ENCODE measurements around the gene CCL25. TPM values are rescaled to one million over a fixed set of nuclear protein-coding genes. Genes with fewer than 3 reads are reported as not detected.

The CCL25 gene
- total RNA-seq, 4 donors from 2014 or later, result not detected

- DNase-seq, result no peak
- no peak overlapping the region for H3K4me3 ChIP-seq (replicated peaks in 1 of 3)
- H3K36me3 ChIP-seq, result no peaks in the 10 kb centered on the region
- TF ChIP-seq POLR2A (IDR thresholded peaks at IDR 0.05) (no peak), CTCF (IDR thresholded peaks at IDR 0.05) (no peak)
- no peak overlapping the region for H3K27ac ChIP-seq
- H3K27me3 ChIP-seq, result no peaks in the 10 kb centered on the region
- no peaks in the 10 kb centered on the region for H3K9me3 ChIP-seq
- WGBS, 2 donors, result 99% methylated on average over 11 of the region's 16 CpGs; no CpG with 5 or more reads in 1 of the 2 donors
- no peaks in the 10 kb centered on the region for H3K4me1 ChIP-seq
- intact Hi-C loops (cut with DNase I), result no loop called here
Measured at GRCh38 chr19:8110931-8111330, 58.4 kb downstream of the CCL25 start.

DNA sequence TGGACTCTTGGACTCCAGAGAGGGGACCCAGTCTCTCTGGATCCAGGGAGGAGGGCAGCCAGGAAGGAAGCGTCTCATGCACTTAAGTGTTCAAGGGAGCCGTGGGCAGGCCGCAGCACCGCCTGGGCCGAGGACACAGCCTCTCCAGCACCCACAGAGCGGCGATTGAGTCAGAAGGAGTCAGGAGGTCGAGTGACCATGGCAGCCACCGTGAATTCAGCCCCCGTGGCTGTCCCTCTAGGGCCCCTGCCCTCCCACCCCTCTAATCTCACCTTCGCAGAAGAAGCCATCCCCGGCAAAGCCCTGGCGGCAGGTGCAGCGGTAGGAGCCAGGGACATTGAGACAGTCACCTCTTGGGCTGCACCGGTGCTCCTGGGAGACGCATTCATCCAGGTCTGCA lies 58.8 kb downstream of the CCL25 start:
- no peak for DNase-seq
- WGBS, 2 donors, result 95% methylated on average over 14 to 15 of the region's 16 CpGs
- Histone ChIP-seq H3K9me3 (no peaks in the 10 kb centered on the region), H3K4me1 (no peaks in the 10 kb centered on the region), H3K27ac (no peak overlapping the region), H3K4me3 (replicated peaks in 1 of 3) (no peak overlapping the region), H3K27me3 (no peaks in the 10 kb centered on the region), H3K36me3 (no peaks in the 10 kb centered on the region)
- intact Hi-C loops (cut with DNase I), result no loop called here
- TF ChIP-seq POLR2A (IDR thresholded peaks at IDR 0.05) (no peak), CTCF (IDR thresholded peaks at IDR 0.05) (no peak)

Other genes with a start within 250 kb of the CCL25 start
- gene EVI5L, start 222.5 kb upstream of the CCL25 start, total RNA-seq, result 10 to 100 TPM in 3 of 4 donors, 1 to 10 TPM in 1; 9.8 to 29.3 (median 21.8) TPM
- under 1 TPM; 0.13 to 0.45 (median 0.20) TPM for gene PRR36, start 178.4 kb upstream of the CCL25 start, total RNA-seq
- gene LRRC8E, start 164.2 kb upstream of the CCL25 start, total RNA-seq, result 1 to 10 TPM; 1.4 to 3.3 (median 2.3) TPM
- gene MAP2K7, start 148.9 kb upstream of the CCL25 start, total RNA-seq, result 10 to 100 TPM in 3 of 4 donors, 1 to 10 TPM in 1; 9.1 to 18.6 (median 14.9) TPM
- gene TGFBR3L, start 137.9 kb upstream of the CCL25 start, total RNA-seq, result not detected
- 10 to 100 TPM in 2 of 4 donors, 1 to 10 TPM in 2; 9.3 to 14.0 (median 11.5) TPM for gene SNAPC2, start 132.4 kb upstream of the CCL25 start, total RNA-seq
- 1 to 10 TPM; 1.4 to 3.0 (median 2.0) TPM for gene CTXN1, start 126.6 kb upstream of the CCL25 start, total RNA-seq
- gene TIMM44, start 109.1 kb upstream of the CCL25 start, total RNA-seq, result 10 to 100 TPM; 47.4 to 85.6 (median 56.6) TPM
- gene ELAVL1, start 47.1 kb upstream of the CCL25 start, total RNA-seq, result 10 to 100 TPM; 24.2 to 46.7 (median 42.4) TPM
- 1 to 10 TPM in 3 of 4 donors, under 1 TPM in 1; 0.13 to 8.7 (median 2.5) TPM for gene FBN3, start 96.8 kb downstream of the CCL25 start, total RNA-seq
- gene CERS4, start 156.6 kb downstream of the CCL25 start, total RNA-seq, result 100 to 1,000 TPM; 123 to 175 (median 144) TPM